Stimulated activated CD8-positive, alpha-beta memory T cell treated with anti-CD3 and anti-CD28 coated beads, Interleukin-15, amount 100 ng/mL, for 4 hours (primary cell): Measurements from ENCODE around the gene CACNA2D1.
"Not testable (repeated sequence)": the region's sequence is repeated elsewhere in the genome, so short reads cannot be mapped to it uniquely, and the experiment has no call there.

ENCODE experiments used
- DNase-seq, 2 donors: peaks; one replicate each; pipeline ENCODE4 v3.0.0-alpha.2; 2020; ENCODE audit warnings: low read depth in 2 of 2

Gene CACNA2D1

GRCh38 chr7:82166260-82167015 is 277.1 kb downstream of the CACNA2D1 start:
- no peak for DNase-seq

GRCh38 chr7:82164813-82165212 is 278.8 kb downstream of the CACNA2D1 start:
- no peak for DNase-seq

- DNase-seq: no peak
Observed at GRCh38 chr7:82164410-82164809, 279.2 kb downstream of the CACNA2D1 start.

GRCh38 chr7:82163586-82163985 is 280.0 kb downstream of the CACNA2D1 start:
- no peak for DNase-seq

- DNase-seq: no peak
Observed at GRCh38 chr7:82162289-82162688, 281.3 kb downstream of the CACNA2D1 start.

GRCh38 chr7:82158327-82158726 is 285.2 kb downstream of the CACNA2D1 start:
- no peak for DNase-seq

GRCh38 chr7:82156893-82157292 is 286.7 kb downstream of the CACNA2D1 start:
- no peak for DNase-seq

- no peak for DNase-seq
Observed at GRCh38 chr7:82156168-82156567, 287.4 kb downstream of the CACNA2D1 start.

- DNase-seq: no peak
Observed at GRCh38 chr7:82154728-82155127, 288.8 kb downstream of the CACNA2D1 start.

GRCh38 chr7:82153776-82154175 is 289.8 kb downstream of the CACNA2D1 start:
- no peak for DNase-seq

GRCh38 chr7:82152858-82153257 is 290.7 kb downstream of the CACNA2D1 start:
- no peak for DNase-seq

GRCh38 chr7:82146491-82146890 is 297.1 kb downstream of the CACNA2D1 start:
- DNase-seq: no peak

GRCh38 chr7:82142263-82142864 is 301.2 kb downstream of the CACNA2D1 start:
- no peak for DNase-seq

GRCh38 chr7:82141427-82141826 is 302.1 kb downstream of the CACNA2D1 start:
- DNase-seq: no peak

- DNase-seq: not testable (repeated sequence)
Observed at GRCh38 chr7:82140608-82141007, 303.0 kb downstream of the CACNA2D1 start.

GRCh38 chr7:82131215-82131614 is 312.4 kb downstream of the CACNA2D1 start:
- no peak for DNase-seq

- no peak for DNase-seq
Observed at GRCh38 chr7:82129091-82129490, 314.5 kb downstream of the CACNA2D1 start.

GRCh38 chr7:82128546-82128945 is 315.0 kb downstream of the CACNA2D1 start:
- no peak for DNase-seq

GRCh38 chr7:82126576-82126975 is 317.0 kb downstream of the CACNA2D1 start:
- no peak for DNase-seq

GRCh38 chr7:82124445-82124844 is 319.1 kb downstream of the CACNA2D1 start:
- DNase-seq: no peak

GRCh38 chr7:82122275-82122674 is 321.3 kb downstream of the CACNA2D1 start:
- DNase-seq: no peak

GRCh38 chr7:82114237-82114636 is 329.3 kb downstream of the CACNA2D1 start:
- no peak for DNase-seq

- no peak for DNase-seq
Observed at GRCh38 chr7:82110146-82110840, 333.3 kb downstream of the CACNA2D1 start.
